HL-60 (cell line): ENCODE results near the gene ZMYND8.

Experiments used
- CTCF ChIP-seq: IDR thresholded peaks from one replicate; pipeline ENCODE4 v1.5.1; 2011; ENCODE audit warnings: low read length, control low read depth, inconsistent platforms; ENCODE audit not compliant: insufficient read depth
- GABPA ChIP-seq: IDR thresholded peaks from 2 replicates; pipeline ENCODE4 v1.6.1; 2012; ENCODE audit warnings: low read depth
- POLR2AphosphoS5 ChIP-seq: IDR thresholded peaks from 2 replicates; pipeline ENCODE4 v1.6.1; 2012; ENCODE audit warnings: low read depth

GRCh38 chr20:47392721-47393073 lies 36.2 kb upstream of the ZMYND8 start:
- TF ChIP-seq CTCF (no peak), POLR2AphosphoS5 (no peak), GABPA (no peak)
